HL-60 (cell line): ENCODE data around the gene ZBTB46.

Experiments
- DNase-seq, 2 experiments: peaks; one replicate each; pipeline ENCODE4 v3.0.0-alpha.2; 2010 to 2020; ENCODE audit warnings: low read depth in 1 of 2, low spot score in 1 of 2
- H3K27ac ChIP-seq: fragments of 250-450 bp; sonication (Bioruptor Pico); replicated peaks from 2 replicates; pipeline ENCODE4 v1.5.1; 2020; ENCODE audit warnings: mild to moderate bottlenecking, moderate library complexity
- H3K27me3 ChIP-seq: fragments of 250-450 bp; sonication (Bioruptor Pico); 2 replicates; pipeline ENCODE4 v1.5.1; 2021; ENCODE audit warnings: mild to moderate bottlenecking, moderate library complexity; ENCODE audit not compliant: insufficient read depth, poor library complexity, severe bottlenecking
- H3K4me3 ChIP-seq: replicated peaks from 2 replicates; pipeline ENCODE4 v1.5.1; 2011; ENCODE audit warnings: mild to moderate bottlenecking, control low read depth, low read length; ENCODE audit not compliant: insufficient read depth
- GABPA ChIP-seq: IDR thresholded peaks from 2 replicates; pipeline ENCODE4 v1.6.1; 2012; ENCODE audit warnings: low read depth
- POLR2AphosphoS5 ChIP-seq: IDR thresholded peaks from 2 replicates; pipeline ENCODE4 v1.6.1; 2012; ENCODE audit warnings: low read depth
- REST ChIP-seq: IDR thresholded peaks from 2 replicates; pipeline ENCODE4 v1.6.1; 2012; ENCODE audit warnings: low read depth; ENCODE audit not compliant: insufficient replicate concordance
- SPI1 ChIP-seq: IDR thresholded peaks from 2 replicates; pipeline ENCODE4 v1.6.1; 2012; ENCODE audit warnings: low read depth, mild to moderate bottlenecking, borderline replicate concordance
- TF ChIP-seq, protein P1 (sequence below): IDR thresholded peaks from one replicate; pipeline ENCODE4 v1.5.1; 2011; ENCODE audit warnings: low read length, control low read depth, inconsistent platforms; ENCODE audit not compliant: insufficient read depth

Gene ZBTB46

DNA sequence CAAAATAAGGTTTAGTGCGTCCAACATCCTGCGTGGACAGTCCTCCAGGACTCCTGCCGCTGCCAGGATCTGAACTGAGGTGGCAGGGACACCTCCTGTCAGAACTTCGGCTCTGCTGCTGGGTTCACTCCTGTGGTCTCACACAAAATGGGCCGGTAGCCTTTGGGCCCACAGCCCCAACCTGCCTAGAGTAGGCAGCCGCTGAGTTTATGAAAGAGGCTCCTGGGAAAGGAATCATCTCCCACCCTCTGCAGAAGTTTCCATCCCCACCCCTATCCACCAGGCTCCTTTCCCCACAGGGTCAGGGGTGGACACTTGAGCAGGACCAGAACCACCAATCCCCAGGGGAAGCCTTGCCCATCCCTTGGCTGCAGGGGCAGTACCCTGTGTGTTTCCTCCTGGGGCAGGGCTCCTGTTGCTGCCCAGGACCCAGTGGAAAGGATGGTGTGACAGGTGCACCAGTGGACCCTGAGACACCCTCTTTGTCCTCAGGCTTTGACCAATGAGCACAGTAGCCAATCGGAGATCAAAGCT is 28.2 kb upstream of the ZBTB46 start:
- Histone ChIP-seq H3K4me3 (no peak overlapping the region), H3K27ac (no peak overlapping the region), H3K27me3 (no peaks in the 10 kb centered on the region)
- no peak for DNase-seq
- TF ChIP-seq GABPA (no peak), POLR2AphosphoS5 (no peak), SPI1 (no peak)
- TF ChIP-seq, protein P1, sequence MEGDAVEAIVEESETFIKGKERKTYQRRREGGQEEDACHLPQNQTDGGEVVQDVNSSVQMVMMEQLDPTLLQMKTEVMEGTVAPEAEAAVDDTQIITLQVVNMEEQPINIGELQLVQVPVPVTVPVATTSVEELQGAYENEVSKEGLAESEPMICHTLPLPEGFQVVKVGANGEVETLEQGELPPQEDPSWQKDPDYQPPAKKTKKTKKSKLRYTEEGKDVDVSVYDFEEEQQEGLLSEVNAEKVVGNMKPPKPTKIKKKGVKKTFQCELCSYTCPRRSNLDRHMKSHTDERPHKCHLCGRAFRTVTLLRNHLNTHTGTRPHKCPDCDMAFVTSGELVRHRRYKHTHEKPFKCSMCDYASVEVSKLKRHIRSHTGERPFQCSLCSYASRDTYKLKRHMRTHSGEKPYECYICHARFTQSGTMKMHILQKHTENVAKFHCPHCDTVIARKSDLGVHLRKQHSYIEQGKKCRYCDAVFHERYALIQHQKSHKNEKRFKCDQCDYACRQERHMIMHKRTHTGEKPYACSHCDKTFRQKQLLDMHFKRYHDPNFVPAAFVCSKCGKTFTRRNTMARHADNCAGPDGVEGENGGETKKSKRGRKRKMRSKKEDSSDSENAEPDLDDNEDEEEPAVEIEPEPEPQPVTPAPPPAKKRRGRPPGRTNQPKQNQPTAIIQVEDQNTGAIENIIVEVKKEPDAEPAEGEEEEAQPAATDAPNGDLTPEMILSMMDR: peak; percentile 1

- TF ChIP-seq GABPA (no peak), POLR2AphosphoS5 (peak; percentile 60)
- TF ChIP-seq, protein P1: no peak
- DNase-seq: no peak
- no peak overlapping the region for H3K4me3 ChIP-seq
- no peaks in the 10 kb centered on the region for H3K27me3 ChIP-seq
- no peak overlapping the region for H3K27ac ChIP-seq
Measured at GRCh38 chr20:63858393-63859165, 27.5 kb upstream of the ZBTB46 start.

DNA sequence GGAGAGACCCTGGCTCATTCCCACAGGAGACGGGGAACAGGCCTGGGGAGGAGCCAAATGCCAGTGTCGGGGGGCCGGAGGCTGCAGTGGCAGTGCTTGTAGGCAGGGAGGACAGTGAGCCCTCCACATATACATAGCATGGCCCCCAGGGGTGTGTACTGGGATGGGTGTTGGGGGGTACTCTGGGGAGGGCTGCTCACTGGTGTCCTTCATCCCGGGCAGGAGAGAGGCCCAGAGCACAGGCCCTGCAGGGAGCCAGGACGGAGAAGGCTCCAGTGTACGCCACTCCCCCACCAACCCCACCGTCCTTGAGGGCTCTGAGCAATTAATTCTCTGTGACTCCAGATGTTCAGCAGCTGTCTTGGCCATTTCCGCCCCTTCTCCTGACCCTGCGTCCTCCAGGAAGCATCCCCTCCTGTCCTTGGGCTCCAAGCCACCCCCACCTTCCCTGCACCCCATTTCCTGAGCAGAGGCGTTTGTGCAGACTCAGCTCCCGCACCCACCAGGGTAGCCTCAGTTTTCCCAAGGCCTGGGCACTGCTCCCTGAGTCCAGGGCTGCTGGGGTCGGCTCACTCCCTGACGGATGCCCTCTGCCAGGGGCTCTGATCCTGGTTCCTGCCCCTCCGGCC is 26.8 kb upstream of the ZBTB46 start:
- no peak for DNase-seq
- Histone ChIP-seq H3K27ac (no peak overlapping the region), H3K27me3 (no peaks in the 10 kb centered on the region), H3K4me3 (no peak overlapping the region)
- TF ChIP-seq POLR2AphosphoS5: 0 out of 2 replicates have a peak, but pooled peaks have one; percentile 7
- TF ChIP-seq, protein P1: no peak

- Histone ChIP-seq H3K4me3 (no peak overlapping the region), H3K27ac (no peak overlapping the region), H3K27me3 (no peaks in the 10 kb centered on the region)
- no peak for DNase-seq
- TF ChIP-seq REST (no peak), SPI1 (no peak)
- TF ChIP-seq, protein P1: no peak
Measured at GRCh38 chr20:63856098-63856511, 25.0 kb upstream of the ZBTB46 start.
